ENCODE results near the gene PRDM13. TPM values are rescaled to one million over a fixed set of nuclear protein-coding genes. Genes with fewer than 3 reads are reported as not detected.

The PRDM13 gene
- total RNA-seq, 1 donor from 2014 or later: not detected

DNA sequence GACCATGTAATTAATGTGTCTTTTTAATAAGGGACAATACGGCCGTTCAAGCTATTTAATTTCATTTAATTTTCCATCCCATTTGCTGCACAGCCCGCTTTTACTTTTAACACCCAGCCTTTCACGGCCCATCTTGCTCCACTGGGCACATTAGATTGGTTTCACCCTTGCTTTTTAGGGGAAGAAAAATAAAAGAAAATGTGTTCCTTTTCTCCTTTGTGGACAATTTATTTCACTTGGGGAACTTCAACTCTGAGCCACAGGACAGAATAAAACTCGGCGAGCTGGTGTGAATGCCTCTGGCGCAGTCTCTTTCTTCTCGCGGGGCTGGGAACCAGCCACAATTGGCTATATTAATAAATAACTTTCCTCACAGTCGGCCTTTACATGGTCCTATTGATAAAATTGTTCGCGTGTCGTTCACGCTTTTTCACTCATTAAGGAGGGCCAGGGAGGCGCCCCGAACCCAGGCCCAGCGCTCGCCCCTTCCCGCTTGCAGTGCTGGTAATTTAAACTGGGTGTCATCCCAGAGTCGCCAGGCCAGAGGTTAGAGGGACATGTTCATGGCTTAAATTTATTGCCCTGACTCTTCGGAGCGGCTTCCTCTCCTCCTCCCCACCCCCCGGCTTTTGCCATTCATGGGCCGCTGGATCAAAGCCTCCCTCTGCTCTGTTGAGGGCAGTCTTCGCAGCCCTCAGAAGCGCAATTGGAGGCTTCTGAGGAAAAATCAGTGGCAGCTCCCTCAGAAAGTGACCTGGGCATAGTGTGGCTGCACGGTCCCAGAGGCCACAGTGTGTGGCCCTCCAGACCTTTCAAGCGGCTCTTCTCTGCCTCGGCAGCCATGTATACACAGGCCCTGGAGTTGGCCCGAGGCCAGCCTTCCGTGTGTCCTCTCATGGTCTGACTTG is 2.2 kb upstream of the PRDM13 start:
- DNase-seq (ENCODE audit: low read depth) (no peak), FAIRE-seq (no peak)
- Histone ChIP-seq H3K9ac (ENCODE audit: low read length) (no peak overlapping the region), H3K79me2 (ENCODE audit: insufficient read depth, low read length) (no peaks in the 10 kb centered on the region), H3K36me3 (ENCODE audit: insufficient read depth, low read length) (no peaks in the 10 kb centered on the region), H3K4me3 (ENCODE audit: insufficient read depth, low read depth, low read length) (peak overlapping the region; percentile 41), H3K9me3 (ENCODE audit: insufficient read depth, low read depth, low read length) (peaks cover 14% of the 10 kb centered on the region), H3K27me3 (ENCODE audit: insufficient read depth, low read length) (peaks cover 96% of the 10 kb centered on the region), H4K20me1 (ENCODE audit: insufficient read depth, low read length) (no peaks in the 10 kb centered on the region), H3K4me1 (ENCODE audit: insufficient read depth, low read length) (peaks cover 4% of the 10 kb centered on the region), H3K4me2 (ENCODE audit: low read length) (peak overlapping the region; percentile 81), H3K27ac (ENCODE audit: low read depth, low read length) (no peak overlapping the region), H2AFZ (ENCODE audit: low read depth, low read length) (no peak overlapping the region)
- peaks cover 86% of the 10 kb centered on the region for H3K27me3 Mint-ChIP-seq (ENCODE audit: low read depth, unreplicated experiment)
- H3K4me3 Mint-ChIP-seq (ENCODE audit: unreplicated experiment): peak overlapping the region; percentile 20
- H3K27ac Mint-ChIP-seq (ENCODE audit: unreplicated experiment): peak overlapping the region; percentile 69
- TF ChIP-seq CTCF (IDR thresholded peaks at IDR 0.05; ENCODE audit: insufficient read depth, low read depth, low read length): no peak
- no peak for TF ChIP-seq EZH2 (IDR thresholded peaks at IDR 0.05; ENCODE audit: insufficient read depth, low read length)
- peaks cover 8% of the 10 kb centered on the region for H3K9me3 Mint-ChIP-seq (ENCODE audit: unreplicated experiment)
- no peaks in the 10 kb centered on the region for H3K4me1 Mint-ChIP-seq (ENCODE audit: low read depth, unreplicated experiment)
- H3K36me3 Mint-ChIP-seq (ENCODE audit: low read depth, unreplicated experiment): no peaks in the 10 kb centered on the region

DNA sequence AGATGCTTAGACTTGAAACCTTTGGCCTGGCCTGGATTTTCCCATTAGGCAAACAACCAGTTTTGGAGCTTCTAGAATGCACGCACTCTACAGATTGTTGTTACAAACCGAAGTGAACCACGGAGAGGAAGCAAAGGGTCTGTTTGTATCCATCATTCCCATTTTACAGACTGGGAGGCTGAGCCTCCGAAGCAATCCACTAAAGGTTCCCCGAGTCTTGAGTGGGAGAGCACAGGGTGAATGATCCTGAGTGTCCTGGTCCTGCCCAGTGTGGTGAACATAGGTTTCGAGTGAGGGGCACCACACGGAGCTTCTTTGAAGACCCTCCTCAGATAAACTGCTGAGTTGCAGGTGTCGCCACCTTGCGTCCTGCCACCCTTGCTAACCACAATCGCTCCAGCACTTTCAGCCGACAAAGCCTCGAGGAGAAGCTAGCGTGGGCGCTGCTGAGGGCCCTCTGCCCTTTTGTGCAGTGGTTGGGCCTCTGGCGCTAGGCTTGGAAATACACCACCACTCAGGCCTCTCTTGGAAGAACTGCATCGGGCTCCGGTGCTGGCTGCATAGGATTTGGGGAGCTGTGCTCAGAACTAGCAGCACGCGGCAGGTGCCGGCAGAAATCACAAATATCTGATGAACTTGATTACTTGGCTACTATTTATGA is 1.4 kb upstream of the PRDM13 start:
- Histone ChIP-seq H2AFZ (ENCODE audit: low read depth, low read length) (no peak overlapping the region), H3K4me3 (ENCODE audit: insufficient read depth, low read depth, low read length) (no peak overlapping the region), H4K20me1 (ENCODE audit: insufficient read depth, low read length) (no peaks in the 10 kb centered on the region), H3K9me3 (ENCODE audit: insufficient read depth, low read depth, low read length) (peaks cover 14% of the 10 kb centered on the region), H3K36me3 (ENCODE audit: insufficient read depth, low read length) (no peaks in the 10 kb centered on the region), H3K27me3 (ENCODE audit: insufficient read depth, low read length) (peaks cover 98% of the 10 kb centered on the region), H3K4me1 (ENCODE audit: insufficient read depth, low read length) (peaks cover 4% of the 10 kb centered on the region), H3K79me2 (ENCODE audit: insufficient read depth, low read length) (no peaks in the 10 kb centered on the region), H3K4me2 (ENCODE audit: low read length) (no peak overlapping the region), H3K9ac (ENCODE audit: low read length) (no peak overlapping the region), H3K27ac (ENCODE audit: low read depth, low read length) (no peak overlapping the region)
- TF ChIP-seq EZH2 (IDR thresholded peaks at IDR 0.05; ENCODE audit: insufficient read depth, low read length) (peak; percentile 70), CTCF (IDR thresholded peaks at IDR 0.05; ENCODE audit: insufficient read depth, low read depth, low read length) (no peak)
- no peak for FAIRE-seq
- Mint-ChIP-seq H3K4me3 (ENCODE audit: unreplicated experiment) (no peak overlapping the region), H3K9me3 (ENCODE audit: unreplicated experiment) (peaks cover 6% of the 10 kb centered on the region), H3K27me3 (ENCODE audit: low read depth, unreplicated experiment) (peaks cover 87% of the 10 kb centered on the region), H3K4me1 (ENCODE audit: low read depth, unreplicated experiment) (no peaks in the 10 kb centered on the region), H3K36me3 (ENCODE audit: low read depth, unreplicated experiment) (no peaks in the 10 kb centered on the region), H3K27ac (ENCODE audit: unreplicated experiment) (no peak overlapping the region)
- DNase-seq (ENCODE audit: low read depth): no peak

Measured in astrocyte (in vitro differentiated cells and primary cell).